Endodermal cell (in vitro differentiated cells): ENCODE measurements around the gene ANKS3. TPM values are rescaled to one million over a fixed set of nuclear protein-coding genes. Genes with fewer than 3 reads are reported as not detected.

Source experiments
- DNase-seq: peaks from one replicate; pipeline ENCODE4 v3.0.0-alpha.2; 2017
- H3K27ac ChIP-seq: 2 replicates; pipeline ENCODE4 v1.5.1; 2013; ENCODE audit warnings: mild to moderate bottlenecking, low read depth, low read length, moderate library complexity
- H3K27me3 ChIP-seq: 2 replicates; pipeline ENCODE4 v1.6.1; 2013; ENCODE audit warnings: mild to moderate bottlenecking, low read length, moderate library complexity; ENCODE audit not compliant: insufficient read depth, control insufficient read depth, poor library complexity, severe bottlenecking
- H3K36me3 ChIP-seq: 2 replicates; pipeline ENCODE4 v1.7.0; 2013; ENCODE audit warnings: mild to moderate bottlenecking, low read length, moderate library complexity; ENCODE audit not compliant: control insufficient read depth, insufficient read depth
- H3K4me1 ChIP-seq: one replicate; pipeline ENCODE4 v1.7.0; 2013; ENCODE audit warnings: low read length; ENCODE audit not compliant: control insufficient read depth, insufficient read depth
- H3K4me3 ChIP-seq: 2 replicates; pipeline ENCODE4 v1.5.1; 2013; ENCODE audit warnings: mild to moderate bottlenecking, low read length, moderate library complexity
- H3K9ac ChIP-seq: 2 replicates; pipeline ENCODE4 v1.6.1; 2013; ENCODE audit warnings: mild to moderate bottlenecking, low read length, moderate library complexity; ENCODE audit not compliant: poor library complexity, severe bottlenecking; ENCODE audit errors: extremely low read depth
- H3K9me3 ChIP-seq: 2 replicates; pipeline ENCODE4 v1.6.1; 2013; ENCODE audit warnings: mild to moderate bottlenecking, low read length, moderate library complexity; ENCODE audit not compliant: control insufficient read depth
- H3K27ac Mint-ChIP-seq: 2 replicates; pipeline ENCODE4 v1.8.0; 2020; ENCODE audit warnings: mixed read lengths
- H3K27me3 Mint-ChIP-seq: 2 replicates; pipeline ENCODE4 v1.8.0; 2021; ENCODE audit warnings: mild to moderate bottlenecking, mixed read lengths; ENCODE audit not compliant: insufficient read depth
- H3K36me3 Mint-ChIP-seq: 2 replicates; pipeline ENCODE4 v1.8.0; 2020; ENCODE audit warnings: low read depth, mixed read lengths
- H3K4me1 Mint-ChIP-seq: 2 replicates; pipeline ENCODE4 v1.8.0; 2020; ENCODE audit warnings: mixed read lengths
- H3K4me3 Mint-ChIP-seq: 2 replicates; pipeline ENCODE4 v1.8.0; 2020; ENCODE audit warnings: mild to moderate bottlenecking, moderate library complexity, mixed read lengths
- H3K9me3 Mint-ChIP-seq: 2 replicates; pipeline ENCODE4 v1.8.0; 2020; ENCODE audit warnings: mild to moderate bottlenecking, mixed read lengths
- WGBS, 2 experiments: methylation state at CpG; one replicate each; pipeline versions ENCODE4 v1.1.5 to v1.1.7; 2013; ENCODE audit warnings: missing lambda C conversion rate in 2 of 2, mixed read lengths in 1 of 2; ENCODE audit not compliant: insufficient coverage in 1 of 2, insufficient read length in 1 of 2; 5-methylcytosine and 5-hydroxymethylcytosine counted together
- total RNA-seq, 2 donors: library from RNA; stranded (reverse); fragmentation: NEBNext Ultra II Directional in 1 of 2; extraction: Animal tissue kit (Norgen Biotek cat#: 25700) in 1 of 2; gene quantifications; 2 replicates in 1 of 2; 3 replicates in 1 of 2; pipeline ENCODE4 v1.2.1, GENCODE V29; 2021
- TF ChIP-seq, protein P1 (sequence below): fragments of 200-600 bp; sonication (generic); conservative IDR thresholded peaks from 2 replicates; pipeline ENCODE4 v1.5.0; 2021; ENCODE audit warnings: antibody characterized with exemption, mild to moderate bottlenecking

The ANKS3 gene
- total RNA-seq, 2 donors from 2014 or later = 32.4 to 41.0 TPM

DNA sequence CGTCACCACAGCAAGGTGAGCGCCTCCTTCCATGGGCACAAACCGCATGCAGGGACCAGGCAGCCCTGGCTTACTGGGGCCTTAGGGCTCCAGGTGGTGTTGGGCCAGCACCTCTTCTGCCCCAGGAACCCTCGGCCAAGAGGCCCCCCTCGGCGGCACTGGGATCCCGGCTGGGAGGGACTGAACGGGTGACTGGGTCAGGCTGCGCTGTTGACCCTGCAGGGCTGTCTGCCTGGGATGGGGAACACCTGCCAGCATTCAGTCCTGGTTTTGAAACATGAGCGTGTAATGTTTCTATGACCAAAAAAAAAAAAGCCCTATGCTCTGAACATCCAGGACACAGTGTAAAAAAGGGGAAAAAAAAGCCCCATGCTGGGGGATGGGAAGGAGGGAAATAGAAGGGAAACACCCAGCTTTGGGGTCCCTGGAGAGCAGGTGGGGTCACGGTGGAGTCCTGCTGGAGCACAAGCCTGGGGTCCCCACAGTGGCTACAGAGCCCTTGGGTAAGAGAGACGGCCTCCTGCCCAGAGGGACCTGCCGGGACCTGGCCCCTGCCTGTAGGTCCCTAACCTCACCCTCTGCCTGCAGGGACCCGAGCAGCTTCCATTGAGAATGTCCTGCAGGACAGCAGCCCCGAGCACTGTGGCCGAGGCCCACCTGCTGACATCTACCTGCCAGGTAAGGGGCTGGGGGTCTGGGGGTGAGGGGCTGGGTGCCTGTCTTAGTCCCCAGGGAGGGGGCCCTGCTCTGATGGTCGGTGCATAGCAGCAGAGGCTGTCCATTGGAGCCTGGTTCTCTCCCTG, 50.6 kb downstream of the ANKS3 start:
- no peaks in the 10 kb centered on the region for H3K4me1 Mint-ChIP-seq
- no peak overlapping the region for H3K4me3 Mint-ChIP-seq
- H3K27me3 Mint-ChIP-seq = no peaks in the 10 kb centered on the region
- Histone ChIP-seq H3K36me3 (peaks cover 32% of the 10 kb centered on the region), H3K9me3 (no peaks in the 10 kb centered on the region), H3K4me1 (no peaks in the 10 kb centered on the region), H3K4me3 (no peak overlapping the region), H3K9ac (no peak overlapping the region), H3K27ac (no peak overlapping the region), H3K27me3 (no peaks in the 10 kb centered on the region)
- TF ChIP-seq, protein P1, sequence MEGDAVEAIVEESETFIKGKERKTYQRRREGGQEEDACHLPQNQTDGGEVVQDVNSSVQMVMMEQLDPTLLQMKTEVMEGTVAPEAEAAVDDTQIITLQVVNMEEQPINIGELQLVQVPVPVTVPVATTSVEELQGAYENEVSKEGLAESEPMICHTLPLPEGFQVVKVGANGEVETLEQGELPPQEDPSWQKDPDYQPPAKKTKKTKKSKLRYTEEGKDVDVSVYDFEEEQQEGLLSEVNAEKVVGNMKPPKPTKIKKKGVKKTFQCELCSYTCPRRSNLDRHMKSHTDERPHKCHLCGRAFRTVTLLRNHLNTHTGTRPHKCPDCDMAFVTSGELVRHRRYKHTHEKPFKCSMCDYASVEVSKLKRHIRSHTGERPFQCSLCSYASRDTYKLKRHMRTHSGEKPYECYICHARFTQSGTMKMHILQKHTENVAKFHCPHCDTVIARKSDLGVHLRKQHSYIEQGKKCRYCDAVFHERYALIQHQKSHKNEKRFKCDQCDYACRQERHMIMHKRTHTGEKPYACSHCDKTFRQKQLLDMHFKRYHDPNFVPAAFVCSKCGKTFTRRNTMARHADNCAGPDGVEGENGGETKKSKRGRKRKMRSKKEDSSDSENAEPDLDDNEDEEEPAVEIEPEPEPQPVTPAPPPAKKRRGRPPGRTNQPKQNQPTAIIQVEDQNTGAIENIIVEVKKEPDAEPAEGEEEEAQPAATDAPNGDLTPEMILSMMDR = no peak
- peak overlapping the region; percentile 74 for H3K27ac Mint-ChIP-seq
- peaks cover 7% of the 10 kb centered on the region for H3K36me3 Mint-ChIP-seq
- no peak for DNase-seq
- WGBS, 2 experiments = 93% methylated on average over 10 to 17 of the region's 17 CpGs
- no peaks in the 10 kb centered on the region for H3K9me3 Mint-ChIP-seq

DNA sequence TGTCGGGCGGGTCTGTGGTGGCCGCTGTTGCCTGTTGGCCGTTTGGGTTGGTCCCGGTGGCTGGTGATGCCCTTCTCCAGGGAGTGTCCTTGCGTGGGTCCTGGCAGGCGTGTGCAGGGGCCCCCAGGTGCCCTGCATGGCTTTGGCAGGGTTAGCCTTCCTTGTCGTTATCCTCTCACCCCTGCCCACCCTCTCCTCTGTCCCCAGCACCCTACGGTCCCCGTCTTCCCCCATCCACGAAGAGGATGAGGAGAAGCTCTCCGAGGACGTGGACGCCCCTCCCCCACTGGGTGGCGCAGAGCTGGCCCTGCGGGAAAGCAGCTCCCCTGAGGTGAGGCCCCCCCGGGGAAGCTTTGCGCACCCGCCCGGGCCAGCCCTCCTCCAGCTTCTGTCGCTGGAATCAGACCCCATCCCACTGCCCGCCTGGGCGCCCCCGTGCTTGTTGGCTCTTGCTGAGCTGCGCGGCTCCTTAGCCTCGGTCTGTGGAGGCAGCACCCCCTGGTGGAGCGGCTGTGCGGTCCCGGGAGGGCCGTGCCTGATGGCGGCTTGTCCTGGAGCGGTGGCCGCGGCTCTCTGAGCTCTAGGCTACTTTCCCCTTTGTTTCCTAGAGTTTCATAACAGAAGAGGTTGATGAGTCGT, 51.3 kb downstream of the ANKS3 start:
- Mint-ChIP-seq H3K27me3 (no peaks in the 10 kb centered on the region), H3K9me3 (no peaks in the 10 kb centered on the region), H3K36me3 (peaks cover 12% of the 10 kb centered on the region), H3K4me1 (no peaks in the 10 kb centered on the region), H3K27ac (peak overlapping the region; percentile 74), H3K4me3 (no peak overlapping the region)
- no peak overlapping the region for H3K9ac ChIP-seq
- WGBS, 2 experiments = 84 to 92% methylated on average over 14 to 36 of the region's 36 CpGs
- H3K36me3 ChIP-seq = peaks cover 29% of the 10 kb centered on the region
- no peak overlapping the region for H3K4me3 ChIP-seq
- H3K4me1 ChIP-seq = no peaks in the 10 kb centered on the region
- H3K27ac ChIP-seq = no peak overlapping the region
- peak; percentile 93 for DNase-seq
- TF ChIP-seq, protein P1 = peak; percentile 84
- H3K27me3 ChIP-seq = no peaks in the 10 kb centered on the region
- no peaks in the 10 kb centered on the region for H3K9me3 ChIP-seq

GRCh38 chr16:4682084-4682591, 51.9 kb downstream of the ANKS3 start:
- TF ChIP-seq, protein P1 = no peak
- Histone ChIP-seq H3K9ac (no peak overlapping the region), H3K27ac (no peak overlapping the region), H3K27me3 (no peaks in the 10 kb centered on the region), H3K4me3 (no peak overlapping the region), H3K9me3 (no peaks in the 10 kb centered on the region), H3K4me1 (no peaks in the 10 kb centered on the region), H3K36me3 (peaks cover 24% of the 10 kb centered on the region)
- Mint-ChIP-seq H3K9me3 (no peaks in the 10 kb centered on the region), H3K27ac (no peak overlapping the region), H3K4me3 (no peak overlapping the region), H3K36me3 (peaks cover 12% of the 10 kb centered on the region), H3K27me3 (no peaks in the 10 kb centered on the region), H3K4me1 (no peaks in the 10 kb centered on the region)
- peak; percentile 42 for DNase-seq
- 89 to 93% methylated on average over 19 to 26 of the region's 26 CpGs for WGBS, 2 experiments
